ENCODE measurements around the gene UNCX.

The UNCX gene

DNA sequence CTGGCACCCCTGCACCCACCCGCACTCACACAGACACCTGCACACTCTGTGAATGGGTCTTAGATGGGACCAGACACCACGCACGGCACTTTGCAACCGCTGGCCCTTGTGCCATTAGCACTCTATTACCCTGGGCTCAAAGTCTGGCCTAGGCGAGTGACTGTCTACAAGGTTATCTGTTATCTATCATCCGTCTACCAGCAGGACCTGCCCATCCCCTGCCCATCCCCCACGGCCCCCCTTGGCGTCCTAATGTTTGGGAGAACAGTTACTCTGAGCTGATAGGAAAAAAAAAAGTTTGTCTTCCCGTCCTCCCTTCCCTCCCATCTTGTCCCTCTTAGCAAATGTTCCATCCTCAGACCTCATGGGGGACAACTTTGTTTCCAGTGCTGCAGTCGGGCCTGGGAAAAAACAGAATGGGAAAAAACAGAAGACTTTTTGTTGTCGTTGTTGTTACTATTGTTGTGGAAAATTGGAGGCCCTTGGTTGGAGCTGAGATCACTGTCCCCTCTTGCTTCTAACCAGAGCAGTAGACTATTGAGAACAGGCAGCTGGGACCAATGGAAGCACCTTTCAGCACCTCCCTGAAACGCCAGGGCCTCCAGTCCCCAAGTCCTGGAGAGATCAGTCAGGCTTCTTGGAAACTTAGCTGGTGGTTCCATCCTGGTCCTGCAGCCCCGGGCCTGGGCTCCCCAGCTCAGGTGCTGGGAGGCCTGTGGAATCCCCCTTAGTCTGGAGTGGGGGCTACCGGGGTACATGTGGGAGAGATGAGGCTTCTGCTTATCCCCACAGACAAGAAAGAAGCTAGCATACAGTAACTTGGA lies 12.2 kb downstream of the UNCX start:
- DNase-seq = no peak

- no peak for DNase-seq
Measured at GRCh38 chr7:1245524-1246050, 12.9 kb downstream of the UNCX start.

GRCh38 chr7:1246160-1246870 lies 13.6 kb downstream of the UNCX start:
- no peak for DNase-seq

DNA sequence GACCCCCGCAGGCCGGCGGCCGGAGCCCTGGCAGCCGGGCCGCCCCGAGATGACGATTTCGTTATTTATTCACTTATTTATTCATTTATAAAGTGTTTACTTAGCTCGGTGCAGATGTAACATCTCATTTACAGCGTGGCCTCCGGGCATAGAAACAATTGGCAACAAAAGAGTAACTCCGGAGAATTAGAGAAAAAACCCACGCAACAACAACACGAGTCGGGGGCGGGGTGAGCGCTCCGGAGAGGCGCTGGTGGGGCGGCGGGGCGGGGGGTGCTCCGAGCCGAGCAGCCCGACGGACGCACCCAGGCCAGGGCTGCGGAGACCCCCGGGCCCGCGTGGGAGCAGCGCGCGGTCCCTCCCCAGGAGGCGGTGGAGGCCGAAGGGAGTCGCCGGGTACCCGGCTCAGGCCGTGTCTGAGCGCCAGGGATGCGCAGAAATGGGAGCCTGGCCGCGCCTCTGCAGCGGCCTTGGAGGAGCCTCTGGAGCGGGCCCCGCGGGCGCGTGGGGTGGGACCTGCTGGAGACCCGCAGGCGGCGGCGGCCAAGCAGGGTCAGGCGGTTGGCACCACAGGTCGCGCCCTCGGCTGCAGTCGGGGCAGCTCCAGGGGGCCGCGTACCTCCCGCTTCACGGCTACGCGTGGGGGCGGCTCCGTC lies 14.3 kb downstream of the UNCX start:
- no peak for DNase-seq

DNA sequence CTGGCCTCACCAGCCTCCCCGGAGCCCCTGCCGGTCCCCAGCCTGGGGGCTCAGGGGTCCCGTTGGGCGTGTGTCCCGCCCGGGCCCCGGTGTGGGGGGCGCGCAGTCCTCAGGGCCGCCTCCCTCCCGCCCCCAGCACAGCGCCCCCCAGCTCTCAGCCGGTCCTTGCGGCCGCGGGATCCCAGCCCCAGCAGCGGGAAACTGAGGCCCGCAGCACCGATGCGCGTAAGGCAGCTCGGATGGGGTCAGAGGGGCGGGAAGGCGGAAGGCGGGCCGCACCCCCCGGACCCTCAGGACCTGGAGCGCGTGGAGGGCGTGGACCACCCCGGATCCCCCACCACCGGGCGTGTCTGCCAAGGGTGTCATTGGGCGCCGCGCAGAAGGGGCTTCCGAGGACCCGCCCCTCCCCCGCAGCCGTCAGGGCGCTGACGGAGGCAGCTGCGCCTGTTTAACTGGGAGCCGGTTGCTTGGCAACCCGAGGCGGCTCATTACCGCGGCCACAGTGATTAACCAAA lies 14.9 kb downstream of the UNCX start:
- DNase-seq = no peak

DNA sequence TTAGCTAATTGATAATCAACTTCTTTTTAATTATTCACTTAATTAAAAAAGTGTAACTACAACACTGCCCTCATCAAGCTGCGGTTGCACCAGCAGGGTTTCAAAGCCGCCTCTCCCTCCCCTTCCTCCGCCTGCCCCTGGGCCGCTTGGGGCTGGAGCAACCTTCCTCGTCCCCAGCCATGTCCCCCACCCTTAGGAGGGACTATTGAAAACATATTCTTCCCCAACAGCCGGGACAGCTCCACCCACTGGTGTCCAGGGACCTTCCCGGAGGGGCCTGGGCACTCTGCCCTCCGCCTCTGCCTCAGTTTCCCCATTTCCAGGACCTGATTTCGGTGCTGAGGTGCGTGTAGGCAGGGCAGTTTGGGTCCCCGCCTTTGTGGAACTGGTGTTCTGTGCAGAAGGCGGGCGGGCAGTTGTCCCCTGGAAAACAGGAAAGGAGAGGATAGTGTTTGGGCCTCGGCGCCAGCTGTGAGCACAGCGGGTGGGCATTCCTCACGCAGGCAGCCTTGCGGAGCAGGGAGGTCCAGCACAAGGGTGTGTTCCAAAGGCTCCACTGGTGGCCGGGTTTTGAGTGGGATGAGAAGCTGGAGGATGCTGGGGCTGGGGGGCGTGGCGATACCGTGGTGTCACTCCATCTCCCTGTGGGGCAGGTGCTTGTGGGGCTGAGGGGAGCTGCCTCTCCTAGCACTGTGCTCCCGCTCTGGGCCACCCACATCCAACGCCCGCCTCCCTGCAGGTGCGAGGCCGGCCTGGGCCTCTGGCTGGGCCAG lies 15.7 kb downstream of the UNCX start:
- DNase-seq = no peak

- no peak for DNase-seq
Measured at GRCh38 chr7:1248916-1249581, 16.4 kb downstream of the UNCX start.

GRCh38 chr7:1249731-1250130 lies 17.1 kb downstream of the UNCX start:
- no peak for DNase-seq

DNA sequence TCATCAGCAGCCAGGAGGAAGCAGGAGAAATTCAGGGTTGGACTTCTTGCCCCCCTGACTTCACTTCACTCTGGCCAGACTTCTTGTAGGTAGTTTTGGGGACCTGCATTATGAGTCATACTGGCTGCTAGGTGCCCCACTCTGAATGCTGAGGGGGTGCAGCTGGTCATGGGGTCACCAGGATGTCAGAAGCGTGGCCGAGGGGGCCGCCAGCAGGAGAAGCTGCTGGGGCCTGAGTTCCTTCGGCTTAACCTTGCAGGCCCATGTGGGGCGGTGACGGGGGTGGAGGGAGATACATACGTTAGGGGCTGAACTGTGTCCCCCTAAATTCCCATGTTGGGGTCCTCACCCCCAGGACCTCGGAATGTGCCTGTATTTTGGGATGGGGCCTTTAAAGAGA lies 18.2 kb downstream of the UNCX start:
- no peak for DNase-seq

DNA sequence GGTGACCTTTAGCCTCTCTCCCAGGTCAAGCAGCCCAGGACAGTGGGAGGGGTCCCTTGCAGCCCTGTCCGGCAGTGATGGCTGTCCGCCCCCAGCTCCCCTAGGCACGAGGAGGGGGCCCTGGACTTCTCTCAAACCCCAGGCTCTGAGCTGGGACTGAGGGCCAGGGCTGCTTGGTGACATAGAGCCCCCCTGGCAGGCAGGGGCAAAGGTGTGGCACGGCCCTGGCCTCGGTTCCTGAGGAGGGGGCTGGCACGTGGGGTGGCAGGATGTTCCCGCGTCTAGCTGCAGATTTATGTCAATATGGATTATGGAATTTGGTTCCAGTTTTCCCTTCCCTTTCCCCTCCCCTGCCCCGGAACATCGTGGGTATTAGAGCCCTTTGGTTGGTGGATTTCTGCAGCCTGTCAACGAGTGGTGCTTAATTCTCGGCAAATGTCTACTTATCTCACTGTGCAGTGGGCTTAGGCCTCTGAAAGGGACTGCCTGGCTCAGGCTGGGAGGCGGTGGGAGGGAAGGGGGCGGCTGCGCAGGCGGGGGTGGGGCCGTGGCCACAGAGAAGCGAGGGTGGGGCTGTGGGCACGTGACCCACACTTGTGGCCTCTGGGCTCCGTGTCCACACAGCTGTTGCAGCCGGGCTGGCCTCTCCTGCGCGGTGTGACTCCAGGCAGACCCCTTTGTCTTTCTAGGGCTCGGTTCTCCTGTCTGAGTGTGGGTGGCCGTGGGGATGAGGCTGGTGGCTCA lies 19.3 kb downstream of the UNCX start:
- no peak for DNase-seq

DNA sequence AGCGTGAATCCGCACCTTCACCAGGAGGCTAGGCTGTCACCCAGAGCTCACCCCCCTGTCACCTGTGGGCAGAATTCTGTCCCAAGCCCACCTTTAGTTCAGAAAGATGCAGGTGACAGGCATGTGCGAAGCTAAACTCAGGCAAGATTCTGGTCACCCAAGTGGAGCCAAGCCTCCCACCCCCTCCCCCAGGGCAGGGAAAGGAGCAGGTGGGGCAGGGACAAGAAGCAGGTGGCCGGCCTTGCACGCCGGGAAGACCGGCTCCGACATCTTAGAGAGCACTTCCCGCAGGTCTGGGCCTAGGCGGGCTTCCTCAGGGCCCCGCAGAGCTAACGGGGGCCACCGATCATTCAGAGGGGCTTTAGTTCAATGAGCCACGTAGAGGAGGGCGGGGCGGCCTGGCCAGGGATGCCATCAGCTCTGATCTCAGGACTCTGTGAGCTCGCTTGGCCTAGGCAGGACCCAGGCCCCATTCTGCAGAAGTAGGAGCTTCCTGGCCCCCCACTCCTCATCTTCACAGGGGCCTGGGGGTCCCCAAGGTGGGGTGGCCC lies 19.9 kb downstream of the UNCX start:
- DNase-seq = no peak

DNA sequence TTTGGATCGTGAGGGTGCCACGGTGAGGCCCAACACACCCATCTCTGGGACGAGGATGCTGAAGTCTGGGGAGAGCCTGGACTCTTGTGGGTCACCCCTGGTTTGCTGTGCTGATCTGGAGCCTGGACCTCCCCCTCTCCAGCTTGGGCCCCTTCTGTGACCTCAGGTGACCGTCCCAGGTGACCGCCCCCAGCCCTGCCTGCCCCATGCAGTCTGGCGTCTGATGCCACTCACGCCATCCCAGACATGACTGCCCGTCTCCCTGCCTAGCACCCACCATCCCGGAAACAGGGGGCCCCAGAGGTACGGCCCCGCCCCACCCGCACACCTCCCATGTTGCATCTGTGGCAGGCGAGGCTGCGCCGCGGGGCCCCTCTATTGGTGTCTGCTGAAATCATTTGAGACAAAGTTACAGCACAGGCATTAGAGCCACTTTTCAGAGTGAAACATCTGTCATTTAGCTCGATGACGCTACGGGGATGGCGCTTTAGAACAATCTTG lies 21.1 kb downstream of the UNCX start:
- no peak for DNase-seq

DNA sequence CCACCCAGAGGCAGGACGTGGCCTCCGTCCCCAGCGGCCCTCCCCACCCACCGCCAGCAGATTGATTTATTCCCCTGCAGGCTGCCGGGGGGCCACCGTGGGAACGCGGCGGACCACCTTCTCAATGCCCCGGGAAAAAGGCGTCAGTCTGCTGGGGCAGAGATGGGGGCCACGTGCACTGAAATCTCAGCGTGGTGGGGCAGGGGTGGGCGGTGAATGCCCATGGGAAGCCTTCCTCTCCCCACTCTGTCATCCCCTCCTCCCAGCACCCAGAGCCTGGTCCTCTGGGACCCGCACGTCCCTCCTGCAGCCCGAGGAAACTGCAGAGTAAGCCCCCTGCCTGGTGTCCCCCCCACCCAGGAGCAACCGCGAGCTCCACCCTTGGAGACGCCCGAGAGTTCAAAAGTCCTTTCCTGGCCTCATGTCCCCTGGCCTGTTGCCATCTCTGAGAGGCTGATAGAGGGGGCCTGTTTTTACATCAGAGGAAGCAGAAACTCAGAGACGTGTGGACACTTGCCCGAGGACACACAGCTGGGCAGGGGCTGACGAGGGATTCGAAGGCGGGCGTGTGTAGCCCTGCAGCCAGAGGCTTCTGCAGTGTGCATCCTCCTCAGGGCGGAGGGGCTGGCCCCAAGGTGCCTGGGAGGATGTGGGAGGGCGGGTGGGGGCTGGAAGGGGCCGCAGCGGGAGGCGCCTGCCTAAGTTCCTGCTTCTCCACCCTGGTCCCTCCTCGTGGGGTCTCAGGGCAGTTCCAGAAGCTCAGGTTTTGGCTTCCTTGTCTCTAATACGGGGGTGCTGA lies 21.8 kb downstream of the UNCX start:
- DNase-seq = no peak

DNA sequence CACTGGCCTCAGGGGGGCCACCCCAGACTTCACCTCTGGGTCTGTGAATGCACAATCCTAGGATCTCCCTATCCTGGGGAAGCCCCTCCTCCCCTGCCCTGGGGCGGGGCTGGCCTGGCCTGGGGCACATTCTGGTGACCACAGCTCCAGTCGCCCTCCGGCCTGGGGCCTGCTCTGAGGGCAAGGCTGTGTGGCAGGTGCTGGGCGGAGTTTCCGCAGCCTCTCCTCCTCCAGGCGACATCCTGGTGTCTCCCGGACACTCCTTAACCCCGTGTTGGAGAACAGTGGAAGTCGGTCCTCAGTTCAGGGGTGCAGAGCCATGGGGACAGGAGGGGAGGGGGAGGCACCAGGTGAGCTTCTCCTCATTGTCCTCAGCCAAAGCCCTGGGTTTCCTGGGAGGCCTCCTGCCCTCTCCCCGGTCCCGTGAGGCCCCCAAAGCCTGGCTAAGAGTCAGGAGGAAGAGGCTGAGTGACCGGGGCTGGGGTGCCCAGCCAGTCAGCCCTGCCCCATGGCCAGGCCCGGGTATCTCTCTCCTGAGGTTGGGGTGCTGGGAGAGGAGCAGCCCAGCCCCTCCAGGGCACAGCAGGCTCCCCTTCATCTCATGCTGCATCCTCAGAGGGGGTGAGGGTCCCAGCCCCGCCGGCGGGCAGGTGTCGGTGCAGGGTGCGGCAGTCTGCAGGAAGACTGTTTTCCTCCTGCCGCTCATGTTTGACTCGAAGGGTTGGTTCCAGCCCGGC lies 22.6 kb downstream of the UNCX start:
- no peak for DNase-seq

- DNase-seq = no peak
Measured at GRCh38 chr7:1255817-1256340, 23.2 kb downstream of the UNCX start.

DNA sequence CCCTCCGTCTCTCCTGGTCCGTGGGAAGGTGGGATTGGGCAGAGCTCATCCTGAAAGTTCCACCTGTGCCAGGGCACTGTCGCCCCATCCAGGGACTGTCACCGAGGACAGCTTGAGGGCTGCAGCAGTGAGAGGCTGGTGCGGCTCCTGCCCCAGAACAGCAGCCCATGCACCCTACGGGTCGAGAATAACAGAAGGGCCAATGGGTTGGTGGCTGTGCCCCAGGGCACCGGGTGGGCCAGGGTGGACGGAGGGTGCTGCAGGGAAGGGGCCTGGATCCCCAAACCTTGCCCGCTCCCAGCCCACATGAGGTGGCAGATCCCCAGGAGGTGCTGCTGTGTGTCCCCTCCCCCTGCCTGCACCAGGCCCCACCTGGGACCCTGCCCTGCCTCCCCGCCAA lies 23.9 kb downstream of the UNCX start:
- no peak for DNase-seq

GRCh38 chr7:1257221-1257620 lies 24.5 kb downstream of the UNCX start:
- DNase-seq = no peak

- DNase-seq = no peak
Measured at GRCh38 chr7:1257863-1258262, 25.2 kb downstream of the UNCX start.

Measured in activated CD4-positive, alpha-beta T cell treated with anti-CD3 and anti-CD28 coated beads, Interleukin-2, amount 50 U/mL, for 16 hours (primary cell).